Neuronal stem cell (in vitro differentiated cells): ENCODE results near the gene CHMP1A.

Experiments used
- DNase-seq: peaks from one replicate; pipeline ENCODE4 v3.0.0-alpha.2; 2013; ENCODE audit warnings: low spot score
- H2AFZ ChIP-seq: one replicate; pipeline ENCODE4 v1.6.1; 2013; ENCODE audit warnings: mild to moderate bottlenecking, low read length, inconsistent platforms
- H2AK5ac ChIP-seq: 2 replicates; pipeline ENCODE4 v1.6.1; 2013; ENCODE audit warnings: low read depth, mild to moderate bottlenecking, inconsistent platforms, low read length, moderate library complexity, mixed read lengths
- H2BK120ac ChIP-seq: 2 replicates; pipeline ENCODE4 v1.6.1; 2013; ENCODE audit warnings: low read depth, mild to moderate bottlenecking, inconsistent platforms, low read length, moderate library complexity, mixed read lengths
- H2BK12ac ChIP-seq: one replicate; pipeline ENCODE4 v1.6.1; 2013; ENCODE audit warnings: low read length, inconsistent platforms
- H2BK15ac ChIP-seq: 2 replicates; pipeline ENCODE4 v1.6.1; 2013; ENCODE audit warnings: mild to moderate bottlenecking, low read length, inconsistent platforms, mixed read lengths
- H2BK5ac ChIP-seq: one replicate; pipeline ENCODE4 v1.6.1; 2013; ENCODE audit warnings: inconsistent platforms, mild to moderate bottlenecking, low read length, moderate library complexity
- H3K14ac ChIP-seq: one replicate; pipeline ENCODE4 v1.6.1; 2013; ENCODE audit warnings: low read length, inconsistent platforms
- H3K18ac ChIP-seq: 2 replicates; pipeline ENCODE4 v1.6.1; 2013; ENCODE audit warnings: low read length, inconsistent platforms
- H3K23ac ChIP-seq: 2 replicates; pipeline ENCODE4 v1.6.1; 2013; ENCODE audit warnings: low read depth, mild to moderate bottlenecking, mixed read lengths, low read length, inconsistent platforms; ENCODE audit not compliant: poor library complexity
- H3K27ac ChIP-seq: replicated peaks from 3 replicates; pipeline ENCODE4 v1.5.1; 2013; ENCODE audit warnings: low read length, inconsistent platforms
- H3K27me3 ChIP-seq, 3 experiments: 2 replicates each; pipeline ENCODE4 v1.6.1; 2013; ENCODE audit warnings: low read length in 3 of 3, mild to moderate bottlenecking in 2 of 3, inconsistent platforms in 1 of 3, low read depth in 1 of 3, mixed read lengths in 1 of 3, moderate library complexity in 1 of 3; ENCODE audit not compliant: control insufficient read depth in 3 of 3, insufficient read depth in 3 of 3
- H3K36me3 ChIP-seq, 2 donors: replicated peaks in 1 of 2; 2 replicates each; pipeline ENCODE4 v1.6.1; 2013; ENCODE audit warnings: low read length in 2 of 2; ENCODE audit not compliant: control insufficient read depth in 2 of 2, insufficient read depth in 2 of 2
- H3K4ac ChIP-seq: 2 replicates; pipeline ENCODE4 v1.6.1; 2013; ENCODE audit warnings: inconsistent platforms, mild to moderate bottlenecking, low read length, moderate library complexity
- H3K4me1 ChIP-seq, 2 donors: 1 replicate in 1 of 2; 2 replicates in 1 of 2; pipeline ENCODE4 v1.6.1; 2013; ENCODE audit warnings: low read length in 2 of 2, low read depth in 1 of 2; ENCODE audit not compliant: control insufficient read depth in 2 of 2, insufficient read depth in 1 of 2
- H3K4me2 ChIP-seq: one replicate; pipeline ENCODE4 v1.6.1; 2013; ENCODE audit warnings: mild to moderate bottlenecking, low read length, inconsistent platforms; ENCODE audit not compliant: insufficient read depth, poor library complexity, severe bottlenecking
- H3K4me3 ChIP-seq, 2 donors: 2 replicates each; pipeline ENCODE4 v1.5.1; 2013; ENCODE audit warnings: low read length in 2 of 2, mild to moderate bottlenecking in 2 of 2, inconsistent platforms in 1 of 2, moderate library complexity in 1 of 2
- H3K79me1 ChIP-seq: one replicate; pipeline ENCODE4 v1.6.1; 2013; ENCODE audit warnings: low read depth, mild to moderate bottlenecking, inconsistent platforms, low read length, moderate library complexity
- H3K9ac ChIP-seq: one replicate; pipeline ENCODE4 v1.6.1; 2013; ENCODE audit warnings: mild to moderate bottlenecking, low read depth, low read length, inconsistent platforms; ENCODE audit not compliant: poor library complexity
- H3K9me3 ChIP-seq, 2 donors: replicated peaks in 1 of 2; 2 replicates each; pipeline versions ENCODE3 to v1.6.1; 2013; ENCODE audit warnings: low read length in 2 of 2, mild to moderate bottlenecking in 2 of 2, inconsistent platforms in 1 of 2, low read depth in 1 of 2, mixed read lengths in 1 of 2, moderate library complexity in 1 of 2; ENCODE audit not compliant: control insufficient read depth in 2 of 2, insufficient read depth in 1 of 2
- H4K8ac ChIP-seq: one replicate; pipeline ENCODE4 v1.6.1; 2013; ENCODE audit warnings: low read depth, mild to moderate bottlenecking, inconsistent platforms, low read length, moderate library complexity
- H4K91ac ChIP-seq: one replicate; pipeline ENCODE4 v1.6.1; 2013; ENCODE audit warnings: low read length, low read depth, mild to moderate bottlenecking, inconsistent platforms; ENCODE audit not compliant: poor library complexity
- WGBS, 2 donors: extraction: QIAGEN DNeasy Blood & Tissue Kit; methylation state at CpG; one replicate each; pipeline ENCODE4 v1.1.7; 2013; ENCODE audit warnings: missing lambda C conversion rate in 2 of 2, mixed read lengths in 1 of 2; ENCODE audit not compliant: insufficient read length in 2 of 2, insufficient replicate concordance in 1 of 2; ENCODE audit errors: extremely low coverage in 2 of 2; 5-methylcytosine and 5-hydroxymethylcytosine counted together

The CHMP1A gene

DNA sequence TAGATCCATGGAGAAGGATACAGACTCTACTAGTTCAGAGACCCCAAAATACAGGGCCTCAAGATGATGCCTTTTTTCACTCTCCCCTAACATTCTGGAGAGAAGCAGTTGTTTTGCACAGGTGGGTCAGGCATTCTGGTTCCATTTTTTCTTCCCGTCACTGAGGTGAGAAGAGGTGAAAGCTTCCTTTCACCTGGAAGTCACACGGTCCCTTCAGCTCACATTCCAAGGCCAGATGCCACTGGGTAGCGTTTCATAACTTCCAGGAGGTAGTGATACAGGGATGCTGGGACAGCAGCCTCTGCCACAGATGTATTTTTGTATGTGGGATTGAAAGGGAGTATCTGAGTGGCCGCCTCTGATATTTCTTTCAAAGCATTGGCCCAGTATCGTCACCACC is 30.9 kb upstream of the CHMP1A start:
- Histone ChIP-seq H3K27ac (no peak overlapping the region), H3K23ac (no peak overlapping the region), H2BK12ac (no peak overlapping the region), H3K79me1 (peaks cover 2% of the 10 kb centered on the region), H2AFZ (no peak overlapping the region), H3K4me2 (no peak overlapping the region), H2AK5ac (no peak overlapping the region), H2BK15ac (no peak overlapping the region), H3K9ac (no peak overlapping the region), H2BK120ac (no peak overlapping the region), H3K18ac (no peak overlapping the region), H3K27me3 (no peaks in the 10 kb centered on the region), H4K91ac (no peak overlapping the region), H3K4me3 (no peak overlapping the region), H2BK5ac (no peak overlapping the region), H3K9me3 (peaks cover 4 to 7% of the 10 kb centered on the region in 2 donors), H4K8ac (no peak overlapping the region), H3K4me1 (peaks cover 8 to 11% of the 10 kb centered on the region in 2 donors), H3K14ac (no peak overlapping the region), H3K36me3 (peaks cover 41 to 59% of the 10 kb centered on the region in 2 donors), H3K4ac (no peak overlapping the region)
- no peak for DNase-seq
- no CpG with 5 or more reads among the region's 5 CpGs for WGBS, 2 donors

DNA sequence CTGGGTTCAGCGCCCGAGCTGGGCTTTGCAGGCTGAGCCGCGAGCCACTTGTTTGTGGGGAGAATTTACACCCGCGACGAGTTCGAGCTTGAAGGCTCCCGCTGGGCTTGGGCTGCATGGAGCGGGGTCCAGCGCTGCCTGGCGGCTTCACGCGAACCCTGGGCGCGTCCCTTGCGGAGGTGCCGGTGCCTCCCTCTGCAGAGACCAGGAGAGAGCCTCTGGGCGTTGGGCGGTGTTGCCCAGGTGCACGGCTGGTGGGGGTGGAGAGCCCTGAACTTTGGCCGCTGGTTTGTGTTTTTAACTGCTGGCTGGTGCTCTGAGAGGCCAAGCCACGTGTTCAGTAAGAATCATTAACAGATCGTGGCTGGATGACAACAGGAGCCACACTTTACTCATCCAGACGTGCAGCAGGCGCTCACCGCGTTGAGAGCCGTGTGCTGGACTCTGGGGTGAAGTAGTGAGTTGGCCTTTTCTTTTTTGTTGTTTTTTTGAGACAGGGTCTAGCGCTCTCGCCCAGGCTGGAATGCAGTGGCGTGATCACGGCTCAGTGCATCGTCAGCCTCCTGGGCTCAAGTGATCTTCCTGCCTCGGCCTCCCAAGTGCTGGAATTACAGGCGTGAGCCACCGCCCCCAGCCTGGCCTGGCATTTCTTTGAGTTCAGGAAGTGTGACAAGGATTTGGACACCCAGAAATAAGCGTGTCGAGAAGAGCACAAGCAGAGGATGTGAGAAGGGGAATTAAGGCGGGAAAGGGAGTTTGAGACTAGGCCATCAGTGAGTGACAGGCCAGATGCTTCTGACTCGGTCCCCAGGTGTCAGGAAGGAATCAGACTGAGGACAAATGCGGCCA is 29.8 kb upstream of the CHMP1A start:
- no peak for DNase-seq
- Histone ChIP-seq H3K4me1 (peaks cover 8 to 11% of the 10 kb centered on the region in 2 donors), H2AFZ (peak overlapping the region; percentile 100), H3K79me1 (peaks cover 2% of the 10 kb centered on the region), H3K27me3 (no peaks in the 10 kb centered on the region), H3K14ac (peak overlapping the region; percentile 100), H2BK15ac (no peak overlapping the region), H3K4me3 (peak overlapping the region; percentile 98 to 99), H2BK5ac (peak overlapping the region; percentile 98), H3K4me2 (peak overlapping the region; percentile 96), H2BK12ac (peak overlapping the region; percentile 66), H3K9me3 (peaks cover 4 to 7% of the 10 kb centered on the region in 2 donors), H3K36me3 (peaks cover 37 to 57% of the 10 kb centered on the region in 2 donors), H4K8ac (no peak overlapping the region), H3K18ac (peak overlapping the region; percentile 96), H3K9ac (peak overlapping the region; percentile 99), H3K4ac (peak overlapping the region; percentile 41), H2AK5ac (peak overlapping the region; percentile 70), H2BK120ac (no peak overlapping the region), H3K27ac (peak overlapping the region; percentile 76), H3K23ac (peak overlapping the region; percentile 47), H4K91ac (no peak overlapping the region)
- WGBS, 2 donors = no CpG with 5 or more reads among the region's 42 CpGs

DNA sequence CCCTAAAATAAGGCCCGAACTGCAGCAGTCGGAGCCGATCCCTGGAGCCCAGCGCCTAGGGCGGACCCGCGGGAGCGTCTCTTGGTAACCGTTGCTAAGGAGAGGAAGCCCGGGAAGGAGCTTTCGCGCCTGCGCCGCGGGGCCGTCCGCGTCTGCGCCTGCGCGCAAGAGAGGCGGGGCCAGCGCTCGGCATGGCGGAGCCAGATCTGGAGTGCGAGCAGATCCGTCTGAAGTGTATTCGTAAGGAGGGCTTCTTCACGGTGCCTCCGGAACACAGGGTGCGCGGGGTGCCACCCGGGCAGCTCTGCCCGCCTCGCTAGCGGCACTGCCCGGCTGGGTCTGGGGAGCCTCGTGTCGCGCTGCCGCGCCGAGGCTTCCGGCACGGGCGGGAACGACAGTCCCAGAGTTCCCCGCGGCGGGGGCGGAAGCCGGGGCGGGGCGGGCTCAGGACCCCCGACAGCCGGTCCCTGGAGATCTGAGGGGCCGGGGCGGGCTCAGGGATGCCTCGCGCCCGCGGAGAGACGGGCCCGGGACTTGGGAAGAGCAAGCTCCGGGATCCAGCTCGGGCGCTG is 29.1 kb upstream of the CHMP1A start, which contains the start of gene CDK10:
Gene CDK10 (plus strand): TSS at position 170 of the 572 bp plus-strand sequence. CDS start 22 bp downstream, at position 192.
- Histone ChIP-seq H3K4me3 (peak within 1 kb of the TSS; percentile 98 to 99), H3K4ac (peak within 1 kb of the TSS; percentile 41), H3K14ac (peak within 1 kb of the TSS; percentile 100), H3K27me3 (no peaks in the 10 kb centered on the region), H4K91ac (no peak within 1 kb of the TSS), H3K4me1 (peaks cover 8 to 11% of the 10 kb centered on the region in 2 donors), H2BK120ac (no peak within 1 kb of the TSS), H3K23ac (peak within 1 kb of the TSS; percentile 98), H2BK15ac (no peak within 1 kb of the TSS), H4K8ac (no peak within 1 kb of the TSS), H3K79me1 (peaks cover 2% of the 10 kb centered on the region), H3K18ac (peak within 1 kb of the TSS; percentile 100), H2AK5ac (peak within 1 kb of the TSS; percentile 70), H3K9ac (peak within 1 kb of the TSS; percentile 99), H3K27ac (peak within 1 kb of the TSS; percentile 97), H3K4me2 (peak within 1 kb of the TSS; percentile 96), H2BK12ac (peak within 1 kb of the TSS; percentile 66), H2AFZ (peak within 1 kb of the TSS; percentile 100), H2BK5ac (peak within 1 kb of the TSS; percentile 98), H3K9me3 (peaks cover 4 to 7% of the 10 kb centered on the region in 2 donors), H3K36me3 (peaks cover 33 to 54% of the 10 kb centered on the region in 2 donors)
- WGBS, 2 donors = no CpG with 5 or more reads among the region's 67 CpGs
- DNase-seq = peak; percentile 94

DNA sequence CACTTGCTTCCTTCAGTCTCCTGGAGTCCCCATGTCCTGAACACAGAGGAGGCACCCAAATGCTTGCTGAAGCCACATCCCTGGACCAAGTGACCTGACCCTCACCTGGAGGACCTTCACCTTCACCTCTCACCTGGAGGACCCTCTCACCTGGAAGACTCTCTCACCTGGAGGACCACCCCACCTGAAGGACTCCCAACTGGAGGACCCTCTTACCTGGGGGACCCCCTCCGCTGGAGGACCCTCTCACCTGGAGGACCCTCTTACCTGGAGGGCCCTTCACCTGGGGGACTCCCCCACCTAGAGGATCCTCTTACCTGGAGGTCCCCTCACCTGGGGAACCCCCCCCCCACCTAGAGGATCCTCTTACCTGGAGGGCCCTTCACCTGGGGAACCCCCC is 28.4 kb upstream of the CHMP1A start:
- Histone ChIP-seq H4K8ac (no peak overlapping the region), H3K36me3 (peaks cover 29 to 51% of the 10 kb centered on the region in 2 donors), H3K4me2 (no peak overlapping the region), H3K27me3 (no peaks in the 10 kb centered on the region), H3K9ac (no peak overlapping the region), H2AK5ac (no peak overlapping the region), H2BK120ac (no peak overlapping the region), H2AFZ (no peak overlapping the region), H3K4me1 (peaks cover 8 to 11% of the 10 kb centered on the region in 2 donors), H3K27ac (no peak overlapping the region), H4K91ac (no peak overlapping the region), H2BK5ac (no peak overlapping the region), H3K4ac (no peak overlapping the region), H3K18ac (no peak overlapping the region), H3K23ac (no peak overlapping the region), H2BK15ac (no peak overlapping the region), H3K14ac (no peak overlapping the region), H3K79me1 (peaks cover 2% of the 10 kb centered on the region), H3K4me3 (peak overlapping the region in 1 of 2 donors; percentile 18), H2BK12ac (no peak overlapping the region), H3K9me3 (peaks cover 8 to 9% of the 10 kb centered on the region in 2 donors)
- no CpG with 5 or more reads among the region's 1 CpG for WGBS, 2 donors
- no peak for DNase-seq
